CD4-positive, alpha-beta T cell treated with Interleukin-10 for 1 hour (primary cell): Measurements from ENCODE around the gene RELL2.

Experiments used
- DNase-seq: peaks from one replicate; pipeline ENCODE4 v3.0.0-alpha.2; 2020

RELL2 gene

DNA sequence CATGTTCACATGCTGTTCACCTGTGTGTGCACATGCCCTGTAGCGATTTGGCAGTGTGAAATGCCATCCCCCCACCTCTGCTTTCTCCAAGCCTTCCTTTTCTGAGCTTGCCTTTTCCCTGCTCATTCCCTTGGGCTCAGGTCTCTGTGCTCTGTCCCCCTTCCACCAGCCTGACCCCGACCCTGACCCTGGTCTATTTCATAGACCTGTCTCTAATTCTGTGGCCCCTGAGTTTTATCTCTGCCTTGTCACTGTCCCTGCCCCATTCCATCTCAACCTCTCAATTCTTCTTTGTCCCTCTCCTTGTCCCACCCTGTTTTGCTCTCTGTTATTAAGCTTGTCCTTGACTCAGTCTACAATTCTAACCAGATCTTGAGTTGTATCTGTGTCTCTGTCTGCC, 44.5 kb downstream of the RELL2 start:
- no peak for DNase-seq

DNA sequence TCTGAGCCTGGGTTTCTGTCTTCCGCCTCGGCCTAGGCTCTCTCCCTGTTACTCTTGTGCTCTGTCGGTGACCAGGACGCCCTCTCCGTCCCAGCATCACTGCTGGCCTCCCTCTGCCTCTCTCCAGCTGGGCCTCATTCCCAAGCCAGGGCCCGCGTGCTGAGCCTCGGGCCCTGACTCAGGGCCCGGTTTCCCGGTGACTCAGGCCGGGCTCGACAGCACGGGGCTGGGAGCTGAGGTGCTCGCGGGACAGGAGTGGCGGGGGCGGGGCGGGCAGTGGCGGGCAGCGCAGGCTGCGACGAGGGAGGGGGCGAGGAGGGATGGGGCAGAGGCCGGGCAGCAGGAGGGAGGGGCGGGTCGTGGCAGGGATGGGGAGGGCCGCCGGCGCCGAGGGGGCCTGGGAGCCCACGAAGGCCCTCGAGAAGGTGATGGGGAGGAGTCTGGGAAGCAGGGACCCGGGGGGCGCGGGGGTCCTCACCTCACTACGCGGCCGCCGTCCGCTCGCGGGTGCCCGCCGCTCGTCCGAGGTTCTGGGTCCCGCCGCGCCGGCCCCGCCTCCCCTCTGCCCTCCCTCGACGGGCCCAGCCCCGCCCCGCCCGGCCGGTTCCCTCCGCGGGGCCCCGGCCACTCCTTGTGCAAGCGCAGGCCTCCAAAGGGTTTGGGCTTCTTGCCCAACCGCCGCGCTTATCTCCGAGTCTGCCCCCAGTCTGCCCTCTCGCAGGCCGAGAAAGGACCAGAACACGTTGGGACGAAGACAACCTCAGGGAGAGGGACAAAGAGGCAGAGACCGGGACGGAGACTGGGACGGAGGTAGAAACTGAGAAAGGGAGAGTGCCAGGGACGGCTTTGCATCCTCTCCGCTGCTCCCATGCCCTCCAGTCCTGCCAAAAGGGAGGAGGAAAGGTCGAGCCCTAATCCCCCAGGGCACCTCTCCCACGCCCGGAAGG, 45.2 kb downstream of the RELL2 start, which contains the start of gene ARAP3:
ARAP3 (minus strand) TSS at position 536 of the 947 bp plus-strand sequence. CDS start 1,744 bp downstream, outside the sequence.
- peak; percentile 39 for DNase-seq

DNA sequence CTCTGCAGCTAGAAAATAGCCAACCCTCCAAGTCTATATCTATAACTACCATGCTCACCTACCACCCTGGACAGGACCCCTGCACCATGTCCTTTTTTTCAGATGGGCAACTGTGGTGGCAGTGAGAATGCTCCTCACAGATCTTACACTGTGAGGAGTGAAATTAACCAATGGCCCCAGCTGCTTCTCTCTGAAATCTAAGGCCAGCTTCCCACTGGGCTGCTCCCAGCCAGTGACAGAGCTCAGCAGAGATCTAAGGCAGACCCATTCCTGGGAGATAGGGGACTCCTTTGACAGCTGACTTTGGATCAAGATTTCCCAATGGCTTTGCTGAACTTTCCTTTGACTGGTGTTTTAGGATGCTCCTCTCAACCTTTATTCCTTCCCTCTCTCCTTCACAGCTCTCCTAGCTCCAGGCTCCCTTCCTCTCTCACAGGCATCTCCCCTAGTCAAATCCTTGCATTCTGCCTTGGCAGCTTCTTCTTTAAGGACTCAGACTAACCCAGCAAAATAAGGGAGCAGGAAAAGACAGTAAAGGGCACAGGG, 46.9 kb downstream of the RELL2 start:
- DNase-seq, result no peak

DNA sequence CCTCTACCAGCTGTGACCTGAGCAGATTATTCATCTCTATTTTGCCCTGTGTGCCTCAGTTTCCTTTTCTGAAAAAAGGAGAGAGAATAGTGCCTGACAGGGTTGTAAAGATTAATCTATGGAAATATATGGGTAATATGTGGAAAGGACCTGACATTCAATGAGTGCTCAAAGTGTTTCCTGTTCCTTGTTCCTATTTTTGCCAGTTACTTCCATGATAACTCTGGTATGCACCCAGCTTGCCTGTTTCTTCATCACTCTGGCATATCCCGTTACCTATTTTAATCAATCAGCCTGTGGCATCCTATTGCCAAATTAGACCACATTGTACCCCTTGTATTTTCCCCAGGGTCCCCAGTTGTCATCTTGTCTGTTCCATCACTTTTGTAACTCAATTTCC, 48.8 kb downstream of the RELL2 start:
- no peak for DNase-seq

DNA sequence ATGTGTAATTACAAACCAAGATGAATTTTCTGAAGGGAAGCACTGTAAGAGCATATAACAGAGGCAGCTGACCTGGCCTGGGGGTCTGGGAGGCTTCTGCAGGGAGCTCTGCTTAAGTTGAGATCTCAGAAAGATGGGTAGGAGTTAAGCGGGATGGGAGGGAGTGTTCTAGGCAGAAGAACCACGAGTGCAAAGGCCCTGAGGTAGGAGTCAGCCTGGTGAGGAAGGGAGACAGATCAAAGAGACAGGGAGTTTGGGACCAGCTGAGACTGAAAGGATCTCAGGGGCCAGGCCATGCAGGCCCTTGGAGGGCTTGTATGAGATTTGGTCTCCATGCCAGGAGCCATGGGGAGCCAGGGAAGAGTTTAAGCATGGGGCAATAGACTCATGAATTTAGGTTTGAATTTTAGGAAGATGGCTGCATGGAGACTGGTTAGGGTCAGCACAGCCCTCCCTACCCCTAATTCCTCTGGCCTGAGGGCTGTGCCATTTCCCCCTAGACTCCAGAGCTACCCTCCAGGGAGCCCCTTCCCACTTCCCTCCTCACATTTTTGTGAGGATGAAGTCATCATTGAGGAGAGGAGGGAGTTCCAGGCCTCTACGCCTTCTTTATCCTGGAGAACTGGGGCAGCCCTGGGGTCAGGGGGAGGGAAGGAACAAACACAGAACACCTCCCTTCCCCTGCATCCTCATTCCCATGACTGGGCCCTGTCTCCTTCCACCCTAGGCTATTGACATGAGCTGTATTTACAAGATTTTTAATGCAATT, 50.0 kb downstream of the RELL2 start:
- DNase-seq, result no peak
